NCI-H1930 (cell line): ENCODE data around the gene ZMYM2.

Experiments used
- DNase-seq, 2 experiments: peaks; one replicate each; lab custom pipeline; 2025; lab: John Stamatoyannopoulos, UW

Gene ZMYM2

DNA sequence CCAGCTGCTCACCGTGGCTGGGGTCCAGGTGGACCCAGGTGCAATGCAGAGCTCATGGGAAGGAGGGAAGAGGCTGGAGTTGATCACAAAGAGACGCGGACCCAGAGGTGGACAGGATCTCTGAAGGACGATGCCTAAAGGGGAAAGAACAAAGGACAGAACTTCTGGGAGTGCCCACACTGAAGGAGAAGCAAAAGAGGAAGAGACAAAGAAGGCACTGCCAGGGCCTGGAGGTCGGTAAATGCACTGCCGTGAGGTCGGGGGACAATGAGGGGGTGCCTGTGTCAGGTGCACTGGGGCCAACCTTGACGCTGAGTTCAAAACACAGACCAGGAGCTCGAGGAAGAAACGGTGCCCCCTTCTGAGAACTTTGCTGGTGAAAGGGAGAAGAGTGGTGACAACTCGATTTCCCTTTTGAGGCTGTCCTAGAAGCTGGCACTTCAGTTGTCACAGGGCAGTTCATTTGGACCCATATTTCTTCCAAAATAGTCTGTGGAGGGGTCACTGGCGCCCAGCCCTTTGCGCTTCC is 146.7 kb downstream of the ZMYM2 start:
- DNase-seq = no peak

DNA sequence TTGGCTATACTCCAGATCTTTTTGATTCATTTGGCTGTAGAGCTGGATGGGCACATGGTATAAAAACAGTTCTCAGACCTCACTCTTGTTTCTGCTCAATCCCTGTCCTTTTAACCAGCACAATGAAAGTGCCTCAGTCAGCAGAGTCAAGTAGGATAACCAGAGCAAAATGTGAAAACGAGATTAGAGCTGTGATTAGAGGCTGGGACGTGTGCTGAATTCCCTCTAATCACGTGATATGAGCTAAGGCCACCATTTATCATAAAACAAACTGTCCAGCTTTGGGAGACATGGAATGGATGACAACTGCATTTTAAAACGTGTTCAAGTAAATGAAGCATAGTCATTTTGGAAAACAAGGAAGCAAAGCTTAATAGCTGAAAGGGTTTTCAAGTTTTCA is 148.2 kb downstream of the ZMYM2 start:
- no peak for DNase-seq

DNA sequence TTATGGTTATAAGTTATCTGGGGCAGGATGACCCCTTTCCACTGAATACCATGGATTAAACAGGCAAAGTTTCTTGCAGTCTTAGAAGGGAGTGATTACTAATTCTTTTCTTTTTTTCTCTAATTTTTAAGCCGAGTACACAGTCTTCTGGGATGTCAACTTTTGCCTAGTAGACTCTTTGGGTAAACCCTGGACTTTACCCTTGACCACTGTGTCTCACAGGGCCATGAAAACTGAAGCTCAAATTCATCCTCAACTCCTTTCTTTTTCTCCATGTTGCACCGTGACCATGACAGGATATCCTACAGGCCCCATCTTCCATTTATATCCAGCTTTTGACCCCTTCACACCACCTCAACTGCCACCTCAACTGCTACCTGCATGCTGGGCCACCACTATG is 150.5 kb downstream of the ZMYM2 start:
- DNase-seq = no peak

DNA sequence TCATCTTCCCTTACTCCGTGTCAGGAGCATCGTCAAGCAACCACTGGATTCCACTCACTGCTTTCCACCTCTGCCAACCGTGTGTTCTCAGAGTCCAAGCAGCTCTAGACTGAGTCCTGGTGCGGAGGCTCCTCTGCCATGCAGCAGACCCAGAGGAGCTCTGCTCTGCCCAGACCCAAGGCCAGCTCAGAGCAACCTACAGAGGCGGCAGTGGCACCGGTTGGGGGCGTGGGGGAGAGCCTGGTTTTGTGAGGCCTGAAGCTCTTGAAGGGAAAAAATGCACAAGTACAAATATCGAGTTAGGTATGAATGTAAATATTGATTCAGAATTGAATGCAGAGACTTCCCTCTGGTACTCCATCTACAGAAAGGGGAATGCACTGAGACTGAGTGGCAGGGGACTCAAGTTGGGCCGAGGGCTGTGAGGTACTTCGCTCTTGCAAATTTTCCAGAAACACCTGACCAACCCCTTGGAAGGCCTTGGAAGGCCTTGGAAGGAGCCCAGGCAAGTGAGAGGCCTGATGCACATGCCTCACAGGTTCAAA is 155.6 kb downstream of the ZMYM2 start:
- no peak for DNase-seq

DNA sequence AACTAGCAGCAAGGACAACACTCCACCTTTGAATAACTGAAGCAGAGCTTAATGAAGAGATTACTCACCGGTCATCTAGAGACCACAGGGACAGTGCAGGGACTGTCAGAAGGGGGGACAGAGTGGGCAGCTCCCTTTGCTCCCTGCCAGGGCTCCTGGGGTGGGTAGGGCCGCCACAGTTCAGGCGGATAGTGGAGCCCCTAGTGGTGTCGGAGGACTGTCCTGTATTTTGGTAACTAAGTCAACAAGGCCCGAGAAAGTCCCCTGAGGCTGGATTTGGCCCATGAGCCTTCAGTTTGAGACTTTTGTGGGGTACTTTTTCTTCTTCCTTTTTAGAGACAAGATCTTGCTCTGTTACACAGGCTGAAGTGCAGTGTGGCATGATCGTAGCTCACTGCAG is 157.7 kb downstream of the ZMYM2 start:
- DNase-seq = no peak

DNA sequence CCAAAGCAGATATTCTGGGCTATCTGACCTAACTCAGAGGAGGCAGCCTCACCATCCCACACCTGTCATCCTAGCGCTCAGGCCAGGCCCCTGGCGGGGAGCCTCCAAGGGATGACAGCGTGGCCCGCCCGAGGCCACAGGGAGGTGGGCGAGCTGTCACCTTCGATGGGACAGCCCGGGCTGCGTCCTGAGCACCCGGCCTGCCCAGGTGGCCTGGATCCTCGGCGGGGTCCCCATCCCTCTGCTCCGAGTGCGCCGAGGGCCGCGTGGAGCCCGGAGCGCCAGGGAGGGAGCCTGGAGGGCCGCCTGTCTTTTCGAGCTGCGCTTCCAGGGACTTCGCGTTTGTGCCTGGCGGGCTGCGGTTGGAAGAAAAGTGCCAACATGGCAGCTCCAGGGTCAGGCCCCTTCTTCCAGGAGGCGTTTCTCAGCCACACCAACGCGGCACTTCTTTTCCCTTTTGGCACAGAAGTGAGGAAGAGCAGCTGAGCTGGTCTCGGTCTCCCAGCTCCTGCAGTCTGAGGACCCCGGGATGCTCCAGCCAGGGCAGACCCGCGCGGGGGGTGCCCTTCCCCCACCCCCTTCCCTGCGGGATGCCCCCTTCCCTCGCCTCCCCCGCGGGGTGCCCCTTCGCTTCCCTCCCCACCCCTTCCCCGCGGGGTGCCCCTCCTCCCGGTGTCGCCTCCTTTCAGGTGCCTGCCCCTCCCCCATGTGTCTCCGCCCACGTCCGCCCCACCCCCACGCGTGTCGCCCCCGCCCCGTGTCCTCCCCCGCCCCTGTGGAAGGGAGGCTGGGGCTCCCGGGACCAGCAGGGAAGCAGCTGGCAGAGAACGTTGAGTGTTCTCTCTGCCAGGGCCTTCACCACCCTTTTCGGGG is 160.0 kb downstream of the ZMYM2 start:
- DNase-seq = no peak

DNA sequence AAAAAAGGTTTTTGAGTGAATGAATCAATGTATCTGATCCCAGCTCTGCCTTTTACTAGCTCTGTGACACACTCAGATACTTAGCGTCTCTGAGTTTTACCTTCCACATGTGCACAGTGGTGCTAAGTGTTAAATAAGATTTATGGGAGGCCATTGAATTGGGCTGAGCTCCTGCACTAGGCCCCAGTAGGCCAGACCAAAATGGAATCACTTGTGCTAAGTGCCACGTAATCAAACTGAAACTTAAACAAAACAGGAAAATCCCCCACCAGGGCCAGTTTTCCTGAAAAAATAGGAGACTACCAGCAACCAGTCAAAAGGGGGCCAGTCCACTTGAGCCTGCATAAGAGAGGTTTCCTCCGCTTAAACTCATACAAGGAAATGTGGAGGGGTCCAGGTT is 161.4 kb downstream of the ZMYM2 start:
- DNase-seq = no peak

DNA sequence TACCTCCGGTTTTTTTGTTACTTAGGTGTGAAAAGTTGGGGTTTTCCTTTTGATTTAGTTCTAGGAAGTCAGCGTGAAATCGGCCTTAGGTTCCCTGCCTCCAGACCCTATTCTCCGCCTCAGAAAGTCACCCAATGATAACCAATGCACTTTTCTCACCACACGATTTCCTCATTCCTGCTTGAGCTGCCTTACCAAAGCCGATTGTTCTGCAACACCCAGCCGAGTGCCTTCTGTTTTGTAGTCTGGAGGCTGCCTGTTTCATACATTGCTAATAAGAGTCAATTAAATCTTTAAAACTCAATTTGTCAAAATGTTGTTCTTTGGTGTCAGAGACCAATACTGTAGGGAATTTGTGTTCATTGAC is 162.6 kb downstream of the ZMYM2 start:
- no peak for DNase-seq

DNA sequence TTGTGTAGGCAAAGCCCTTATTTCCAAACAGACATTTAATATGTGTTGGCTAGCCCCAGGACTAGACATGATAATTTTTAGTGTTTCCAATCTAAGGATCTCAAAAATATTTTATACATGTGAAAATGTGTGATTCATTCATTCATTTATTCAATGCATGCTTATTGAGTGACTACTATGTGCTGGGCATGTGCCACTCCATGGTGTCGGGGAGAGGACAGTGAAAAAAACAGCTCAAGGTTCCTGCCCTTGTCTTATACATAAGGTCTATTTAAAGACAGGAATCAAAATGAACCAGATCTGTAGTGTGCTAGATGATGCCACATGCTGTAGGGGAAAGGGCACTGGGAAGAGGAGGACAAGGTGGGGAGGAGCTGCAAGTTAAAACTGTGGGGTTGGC is 165.8 kb downstream of the ZMYM2 start:
- DNase-seq = no peak

DNA sequence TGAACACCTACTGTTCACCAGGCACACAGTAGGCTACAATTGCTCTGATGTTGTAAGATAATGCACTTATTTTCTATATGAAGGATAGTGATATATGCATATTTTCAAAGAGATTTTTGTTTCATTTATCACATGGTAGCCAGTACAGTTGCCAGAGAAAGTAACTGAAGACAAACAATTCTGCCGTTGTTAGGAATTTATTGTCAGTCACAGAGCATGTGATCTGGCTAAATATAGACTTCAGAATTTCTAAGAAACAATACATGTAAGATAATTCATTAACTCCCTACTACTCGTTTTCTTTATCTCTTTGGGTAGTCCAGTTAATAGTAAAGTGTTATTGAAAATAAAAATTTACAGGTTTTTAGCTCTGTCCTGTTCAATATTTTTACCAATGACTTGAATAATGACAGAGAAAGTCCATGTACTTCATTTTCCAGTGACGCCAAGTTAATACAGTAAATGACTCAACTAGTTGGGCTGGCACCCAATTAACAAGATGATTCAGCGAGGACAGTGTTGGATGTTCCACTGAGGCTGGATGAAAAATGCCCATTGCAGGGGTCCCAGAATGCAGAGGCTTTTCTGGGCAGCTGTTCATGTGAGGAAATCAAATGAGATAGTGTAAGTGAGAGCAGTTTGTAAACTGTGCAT is 166.7 kb downstream of the ZMYM2 start:
- DNase-seq = no peak

DNA sequence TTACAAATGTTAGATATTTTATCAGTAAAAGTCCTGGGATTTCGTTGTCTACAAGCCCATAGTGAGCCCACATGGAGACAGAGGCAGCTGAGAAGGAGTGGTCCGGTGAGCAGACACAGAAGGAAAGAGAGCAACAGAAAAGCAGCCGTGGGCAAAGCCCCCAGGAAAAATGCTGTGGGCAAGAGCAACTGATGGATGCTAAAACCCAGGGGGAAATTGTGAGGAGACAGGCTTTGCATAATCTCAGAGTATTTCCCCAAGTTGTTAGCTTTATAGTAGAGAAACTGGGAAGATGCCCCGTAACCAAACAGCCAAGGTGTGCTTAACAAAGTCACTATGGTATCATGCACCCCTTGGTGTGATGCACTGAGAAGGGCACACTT is 167.2 kb downstream of the ZMYM2 start:
- no peak for DNase-seq

DNA sequence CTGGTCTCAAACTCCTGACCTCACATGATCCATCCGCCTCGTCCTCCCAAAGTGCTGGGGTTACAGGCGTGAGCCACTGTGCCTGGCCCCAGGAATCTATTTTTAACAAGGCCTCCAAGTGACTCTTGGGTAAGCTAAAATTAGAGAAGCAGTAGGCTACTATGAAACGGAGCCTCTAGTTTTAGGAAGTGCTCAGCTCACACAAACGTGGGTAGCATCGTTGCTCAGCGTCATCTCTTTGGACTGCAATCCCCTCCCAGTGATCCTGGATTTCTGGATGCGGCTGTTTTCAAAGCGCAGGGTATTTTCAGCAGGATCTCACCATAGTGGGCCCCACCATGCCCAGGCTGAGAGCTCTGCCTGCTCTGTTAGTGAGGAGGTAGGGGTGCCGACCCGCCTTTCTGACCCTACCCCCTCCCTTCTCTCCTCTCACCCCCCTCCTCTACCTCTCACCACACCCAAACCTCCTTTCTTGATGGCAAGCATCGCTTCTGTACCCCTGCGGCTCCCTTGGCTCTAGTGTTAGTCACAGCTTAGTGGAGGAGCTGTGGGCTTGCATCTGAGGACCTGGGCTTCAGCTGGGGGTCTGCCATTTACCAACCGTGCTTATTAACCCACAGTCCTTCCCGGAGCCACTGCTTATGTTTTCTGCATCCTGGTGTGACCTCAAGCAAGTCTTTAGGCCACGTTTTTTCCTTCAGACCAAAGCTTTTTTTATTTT is 168.2 kb downstream of the ZMYM2 start:
- no peak for DNase-seq

DNA sequence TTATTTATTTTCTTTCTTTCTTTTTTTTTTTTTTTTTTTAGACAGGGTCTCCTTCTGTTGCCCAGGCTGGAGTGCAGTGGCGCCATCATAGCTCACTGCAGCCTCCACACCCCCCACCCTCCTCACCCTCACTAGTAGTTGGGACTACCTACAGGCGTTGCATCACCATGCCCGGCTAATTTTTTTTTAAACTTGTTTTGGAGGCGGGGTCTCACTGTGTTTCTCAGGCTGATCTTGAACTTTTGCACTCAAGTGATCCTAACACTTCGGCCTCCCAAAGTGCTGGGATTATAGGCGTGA is 168.7 kb downstream of the ZMYM2 start:
- DNase-seq = no peak

DNA sequence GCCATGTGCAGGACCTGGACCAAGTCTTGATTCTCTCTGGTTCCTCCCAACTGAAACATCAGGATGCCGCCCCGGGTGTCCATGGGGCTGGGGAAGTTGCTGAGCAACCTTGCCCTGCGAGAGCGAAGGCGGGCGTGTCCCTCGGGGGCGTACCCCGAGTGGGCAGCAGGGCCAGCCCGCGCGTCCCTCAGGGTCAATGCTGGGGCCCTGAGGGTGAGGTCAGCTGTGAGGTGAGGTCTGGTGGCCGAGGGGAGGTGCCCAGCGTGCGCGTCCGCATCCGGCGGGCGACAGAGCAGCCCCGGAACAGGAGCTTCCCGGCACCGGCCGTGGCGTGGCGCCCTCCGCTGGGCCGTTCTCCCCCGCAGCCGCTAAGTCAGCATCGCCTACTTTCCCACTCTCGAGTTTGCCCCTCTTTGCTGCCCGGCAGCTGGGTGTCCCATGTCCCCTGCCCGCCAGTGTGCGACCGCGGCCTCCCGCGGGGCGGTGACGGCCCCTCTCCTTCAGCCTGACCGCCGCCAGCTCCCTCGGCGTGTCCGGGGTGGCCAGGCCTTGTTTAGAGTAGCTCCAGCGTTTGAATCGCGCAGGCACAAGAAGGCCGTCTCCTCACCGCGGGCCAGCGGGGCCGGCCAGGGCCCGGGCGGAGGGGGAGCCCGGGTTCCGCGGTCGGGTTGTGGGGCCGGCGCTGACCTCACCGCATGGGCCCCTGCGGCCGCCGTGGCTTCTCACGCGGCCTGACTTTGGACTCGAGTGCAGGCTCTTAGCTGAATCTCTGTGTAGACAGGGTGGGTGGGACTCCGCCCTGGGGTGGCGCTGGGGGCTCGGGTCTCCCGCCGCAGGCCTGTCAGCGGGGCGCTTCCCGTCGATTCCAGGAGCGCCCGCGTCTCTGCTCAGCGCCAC is 169.3 kb downstream of the ZMYM2 start:
- DNase-seq = peak; percentile 64 to 81

DNA sequence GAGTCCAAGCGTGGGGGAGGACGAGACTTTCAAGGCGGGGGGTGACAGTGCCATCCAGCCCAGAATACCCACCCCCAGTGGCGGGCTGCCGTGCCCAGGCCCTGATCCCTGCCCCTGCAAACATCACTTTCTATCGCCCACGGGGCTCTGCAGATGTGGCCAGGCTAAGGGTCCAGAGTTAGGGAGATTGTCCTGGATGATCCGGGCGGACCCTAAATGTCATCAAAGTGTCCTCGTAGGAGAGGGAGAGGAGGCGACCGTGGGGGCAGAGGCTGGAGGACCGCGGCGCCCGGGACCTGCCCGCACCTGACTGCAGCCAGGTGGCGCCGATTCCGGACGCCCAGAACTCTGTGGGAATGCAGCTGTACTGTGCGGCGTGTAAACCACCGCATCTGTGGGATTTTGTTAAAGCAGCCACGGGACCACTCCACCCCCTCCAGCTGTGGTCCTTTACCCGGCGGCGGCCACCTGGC is 170.0 kb downstream of the ZMYM2 start:
- DNase-seq = peak in 1 of 2 experiments; percentile 60

DNA sequence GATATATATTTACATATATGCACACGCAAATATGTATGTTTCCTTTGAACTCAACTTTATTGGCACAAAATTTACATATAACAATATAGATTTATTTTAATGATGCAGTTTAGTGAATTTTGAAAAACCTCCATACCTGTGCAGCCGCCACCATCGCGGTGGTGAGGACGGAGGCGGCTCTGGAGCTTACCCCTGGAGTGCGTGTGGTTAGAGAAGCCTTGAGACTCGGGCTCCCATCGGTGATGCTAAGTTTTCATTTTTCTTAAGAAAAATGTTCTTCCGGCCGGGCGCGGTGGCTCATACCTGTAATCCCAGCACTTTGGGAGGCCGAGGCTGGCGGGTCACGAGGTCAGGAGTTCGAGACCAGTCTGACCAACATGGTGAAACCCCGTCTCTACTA is 170.5 kb downstream of the ZMYM2 start:
- no peak for DNase-seq

DNA sequence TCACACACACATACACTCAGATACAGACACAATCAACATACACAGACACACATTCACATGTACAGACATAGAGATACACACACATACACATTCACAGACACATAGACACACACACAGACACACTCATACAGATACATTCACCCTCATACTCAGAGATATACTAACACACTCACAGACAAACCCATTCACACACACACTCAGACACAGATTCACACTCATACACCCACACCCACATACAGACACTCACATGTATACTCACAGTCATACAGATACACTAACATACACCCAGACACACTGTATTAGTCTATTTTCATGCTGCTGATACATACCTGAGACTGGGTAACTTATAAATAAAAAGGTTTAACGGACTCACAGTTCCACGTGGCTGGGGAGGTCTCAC is 171.5 kb downstream of the ZMYM2 start:
- DNase-seq = no peak

DNA sequence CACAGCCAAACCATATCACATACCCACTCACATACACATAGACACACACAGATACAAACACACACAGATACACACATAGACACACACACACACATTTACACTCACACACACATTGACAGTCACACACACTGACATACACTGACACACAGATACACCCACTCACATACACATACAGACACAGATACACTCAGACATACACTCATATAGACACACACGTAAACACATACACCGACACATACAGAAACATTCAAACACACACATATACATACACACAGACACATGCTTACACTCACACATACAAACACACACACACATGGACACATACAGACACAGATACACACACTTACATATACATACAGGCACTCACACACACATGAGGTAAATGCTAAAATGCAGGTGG is 172.1 kb downstream of the ZMYM2 start:
- no peak for DNase-seq

DNA sequence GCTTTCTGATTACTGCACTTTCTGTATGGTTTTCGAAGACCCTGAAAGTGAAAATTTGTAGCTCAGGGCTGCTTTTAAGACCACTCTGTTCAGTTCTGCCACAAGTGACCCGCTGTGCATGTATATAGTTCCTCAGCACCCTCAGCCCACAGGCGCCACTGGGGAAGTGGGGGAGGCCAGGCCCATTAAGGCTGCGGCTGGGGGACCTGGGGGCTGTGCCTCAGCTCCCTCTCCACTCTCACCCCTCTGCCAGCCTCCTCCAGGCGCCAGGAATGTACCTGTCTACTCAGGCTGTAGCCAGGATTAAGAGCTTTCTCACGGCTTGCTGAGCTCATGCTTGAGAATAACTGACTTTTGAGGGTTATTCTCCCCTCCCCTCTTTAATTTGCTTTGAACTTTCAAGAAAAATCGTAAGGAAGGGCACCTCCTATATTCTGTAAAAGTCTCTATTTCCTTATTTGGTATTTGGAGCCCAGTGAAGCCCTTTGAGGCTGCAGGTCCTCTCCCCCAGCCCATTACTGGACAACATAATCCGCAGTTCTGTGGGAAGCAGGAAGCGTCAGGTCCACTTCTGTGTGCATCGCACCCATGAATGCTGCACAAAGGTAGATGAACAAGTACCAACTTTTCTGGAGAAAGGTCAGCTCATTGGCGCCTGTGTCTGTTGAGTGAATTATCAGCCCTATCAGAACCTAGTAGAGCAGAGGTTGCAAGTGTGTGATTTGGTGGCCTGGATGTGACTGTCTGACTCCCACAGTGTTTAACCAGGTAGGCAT is 172.7 kb downstream of the ZMYM2 start:
- no peak for DNase-seq

DNA sequence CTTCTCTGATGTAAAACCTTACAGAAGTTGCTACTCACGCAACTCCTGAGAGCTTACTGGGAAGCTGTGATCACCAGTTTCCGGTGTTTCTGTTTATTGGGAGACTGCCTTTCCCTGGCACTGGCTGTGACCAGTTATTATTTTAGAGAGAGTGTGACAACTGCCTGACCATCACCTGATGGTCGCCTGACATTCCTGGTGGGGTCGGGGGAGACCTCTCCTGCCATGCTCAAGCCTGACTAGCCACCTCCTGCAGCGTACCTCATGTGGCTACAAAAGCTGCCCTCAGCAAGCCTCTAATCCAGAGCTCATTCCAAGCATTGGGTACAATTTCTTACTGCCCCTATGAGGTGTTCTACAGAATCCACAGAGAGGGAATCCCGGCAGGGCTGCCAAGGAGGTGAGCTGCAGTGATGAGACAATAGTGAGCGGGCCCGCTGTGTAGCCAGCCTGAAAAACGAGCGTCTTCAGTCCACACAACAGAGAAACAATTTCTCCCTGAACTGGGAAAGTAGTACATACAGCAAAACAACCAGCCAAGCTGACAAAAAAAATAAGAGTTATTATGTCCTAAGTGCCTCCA is 173.6 kb downstream of the ZMYM2 start:
- no peak for DNase-seq
